Upper lobe of left lung (tissue), 6 donors: ENCODE measurements around the gene ADRA2A. TPM values are rescaled to one million over a fixed set of nuclear protein-coding genes. Genes with fewer than 3 reads are reported as not detected.

ENCODE experiments used
- ATAC-seq, 2 donors: fragments of 200-7000 bp; cut with Tn5 transposase; one replicate each; pipeline ENCODE4 v1.9.1; 2022; ENCODE audit warnings: mild to moderate bottlenecking in 2 of 2, moderate library complexity in 2 of 2; ENCODE audit not compliant: low FRiP score in 2 of 2
- DNase-seq, 2 donors: peaks; one replicate each; pipeline ENCODE4 v3.0.0-alpha.2; 2019 to 2020
- H3K27ac ChIP-seq, 4 donors: fragments of 200-600 bp; sonication (generic); one replicate each; pipeline ENCODE4 v1.5.1; 2016 to 2019
- H3K27me3 ChIP-seq, 4 donors: fragments of 200-600 bp; sonication (generic); one replicate each; pipeline ENCODE4 v1.5.1; 2017 to 2019
- H3K36me3 ChIP-seq, 4 donors: fragments of 200-600 bp; sonication (generic); one replicate each; pipeline ENCODE4 v1.5.1; 2016 to 2019
- H3K4me1 ChIP-seq, 4 donors: fragments of 200-600 bp; sonication (generic); one replicate each; pipeline ENCODE4 v1.5.1; 2018 to 2019
- H3K4me3 ChIP-seq, 4 donors: fragments of 200-600 bp; sonication (generic); one replicate each; pipeline ENCODE4 v1.5.1; 2017 to 2019; ENCODE audit warnings: mild to moderate bottlenecking in 2 of 4, moderate library complexity in 1 of 4
- H3K9me3 ChIP-seq, 4 donors: fragments of 200-600 bp; sonication (generic); one replicate each; pipeline ENCODE4 v1.5.1; 2018 to 2019
- EP300 ChIP-seq, 4 donors: sonication (generic); formaldehyde crosslinking; IDR thresholded peaks; one replicate each; pipeline ENCODE4 v1.5.1; 2017; ENCODE audit warnings: antibody characterized with exemption in 4 of 4, control low read depth in 2 of 4
- POLR2A ChIP-seq, 4 donors: fragments of 450-650 bp; IDR thresholded peaks; one replicate each; pipeline ENCODE4 v1.5.1; 2016 to 2017; ENCODE audit warnings: antibody characterized with exemption in 4 of 4, mild to moderate bottlenecking in 2 of 4
- POLR2AphosphoS5 ChIP-seq, 2 donors: sonication (generic); formaldehyde crosslinking; IDR thresholded peaks; one replicate each; pipeline ENCODE4 v1.5.1; 2017; ENCODE audit warnings: antibody characterized with exemption in 2 of 2
- WGBS, 2 donors: methylation state at CpG; one replicate each; pipeline ENCODE4 v1.1.5; 2017 to 2018; 5-methylcytosine and 5-hydroxymethylcytosine counted together
- total RNA-seq, 6 donors: library from RNA; depleted of rRNA in 4 of 6; stranded (reverse); fragments of >200 nt in 4 of 6; gene quantifications; one replicate each; pipeline versions ENCODE4 v1.1.0 to v1.2.1, GENCODE V29; 2016 to 2021
- TF ChIP-seq, protein P1 (sequence below), 6 experiments: fragments of 450-650 bp in 4 of 6; fragments of 200-600 bp in 2 of 6; sonication (generic) in 2 of 6; IDR thresholded peaks; one replicate each; pipeline ENCODE4 v1.5.1; 2016 to 2019; ENCODE audit warnings: antibody characterized with exemption in 6 of 6
- donor health status: DM: no; HTN: no; CAD: no; lungs with moderate emphysema.
- donor health status: DM: no; HTN: yes; CAD: no; lungs with severe emphysema.

Gene ADRA2A
- total RNA-seq, 6 donors from 2014 or later = 1.5 to 5.6 (median 2.5) TPM

DNA sequence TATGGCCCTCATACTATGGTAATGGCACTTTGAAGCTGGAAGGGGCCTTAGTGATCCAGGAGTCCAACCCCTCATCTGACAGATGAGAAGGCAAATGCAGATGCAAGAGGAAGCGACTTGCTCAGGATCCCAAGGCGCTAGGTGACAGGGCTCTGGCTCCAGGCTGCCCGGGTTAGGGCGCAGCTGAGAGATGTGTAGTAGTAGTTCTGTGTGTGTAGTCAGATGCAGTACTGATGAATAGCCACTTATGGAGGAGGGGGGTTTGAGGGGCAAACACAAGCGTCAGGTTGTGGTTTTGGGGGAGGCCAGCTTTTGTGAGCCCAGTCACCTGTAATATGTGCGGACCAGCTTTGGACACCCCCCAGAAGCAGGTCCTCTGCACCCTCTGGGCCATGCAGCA lies 4.8 kb downstream of the ADRA2A start:
- Histone ChIP-seq H3K9me3 (no peaks in the 10 kb centered on the region), H3K4me1 (peaks cover 15 to 20% (median 18%) of the 10 kb centered on the region in 4 donors), H3K27ac (no peak overlapping the region), H3K36me3 (no peaks in the 10 kb centered on the region), H3K4me3 (no peak overlapping the region), H3K27me3 (peaks cover 0 to 23% (median 17%) of the 10 kb centered on the region in 4 donors)
- WGBS, 2 donors = 89 to 93% methylated on average over 6 of the region's 6 CpGs
- ATAC-seq = no peak
- TF ChIP-seq POLR2A (IDR thresholded peaks at IDR 0.05) (no peak), EP300 (IDR thresholded peaks at IDR 0.05) (no peak), POLR2AphosphoS5 (IDR thresholded peaks at IDR 0.05) (no peak)
- TF ChIP-seq, protein P1, sequence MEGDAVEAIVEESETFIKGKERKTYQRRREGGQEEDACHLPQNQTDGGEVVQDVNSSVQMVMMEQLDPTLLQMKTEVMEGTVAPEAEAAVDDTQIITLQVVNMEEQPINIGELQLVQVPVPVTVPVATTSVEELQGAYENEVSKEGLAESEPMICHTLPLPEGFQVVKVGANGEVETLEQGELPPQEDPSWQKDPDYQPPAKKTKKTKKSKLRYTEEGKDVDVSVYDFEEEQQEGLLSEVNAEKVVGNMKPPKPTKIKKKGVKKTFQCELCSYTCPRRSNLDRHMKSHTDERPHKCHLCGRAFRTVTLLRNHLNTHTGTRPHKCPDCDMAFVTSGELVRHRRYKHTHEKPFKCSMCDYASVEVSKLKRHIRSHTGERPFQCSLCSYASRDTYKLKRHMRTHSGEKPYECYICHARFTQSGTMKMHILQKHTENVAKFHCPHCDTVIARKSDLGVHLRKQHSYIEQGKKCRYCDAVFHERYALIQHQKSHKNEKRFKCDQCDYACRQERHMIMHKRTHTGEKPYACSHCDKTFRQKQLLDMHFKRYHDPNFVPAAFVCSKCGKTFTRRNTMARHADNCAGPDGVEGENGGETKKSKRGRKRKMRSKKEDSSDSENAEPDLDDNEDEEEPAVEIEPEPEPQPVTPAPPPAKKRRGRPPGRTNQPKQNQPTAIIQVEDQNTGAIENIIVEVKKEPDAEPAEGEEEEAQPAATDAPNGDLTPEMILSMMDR (IDR thresholded peaks at IDR 0.05) = no peak
- DNase-seq = no peak

DNA sequence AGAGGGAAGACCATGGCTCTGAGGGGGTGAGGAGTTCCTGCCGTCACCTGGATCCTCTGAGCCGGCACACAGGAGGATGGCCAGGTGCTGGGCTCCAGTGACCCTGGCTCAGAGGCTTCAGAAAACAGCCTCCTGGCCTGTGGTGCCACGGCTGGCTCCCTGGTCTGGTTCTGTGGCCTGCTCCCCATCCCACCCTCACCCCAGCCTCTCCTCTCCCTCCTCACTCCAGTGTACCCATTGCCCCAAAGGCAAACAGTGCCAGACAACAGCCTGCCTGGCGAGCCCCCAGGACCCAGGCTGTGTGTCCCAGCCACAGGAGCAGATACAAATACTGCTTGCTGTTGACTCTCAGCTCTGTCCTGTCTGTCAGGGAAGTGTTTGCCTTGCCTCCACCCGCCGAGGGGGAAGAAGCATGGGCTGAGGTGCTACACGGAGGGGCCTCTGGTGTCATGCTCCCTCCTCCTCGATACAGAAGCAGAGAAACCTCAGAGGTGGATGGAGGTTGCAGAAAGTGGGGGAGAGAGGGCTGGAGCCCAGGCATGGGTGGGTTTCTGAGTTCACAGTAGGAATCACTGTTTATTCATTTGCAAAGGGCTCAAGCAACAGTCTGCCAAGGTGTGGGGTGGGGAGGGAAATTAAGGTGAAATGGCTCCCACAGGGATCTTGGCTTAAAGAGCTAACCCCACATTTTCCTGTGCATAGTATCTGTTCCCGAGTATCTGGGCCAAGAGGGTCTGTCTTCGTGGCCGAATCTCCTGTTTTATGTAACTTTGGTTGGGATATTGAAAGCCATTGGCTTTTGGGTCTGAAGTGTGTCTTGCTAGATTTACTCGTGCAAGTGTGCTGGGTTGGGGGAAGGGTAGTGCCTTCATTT lies 5.5 kb downstream of the ADRA2A start:
- H3K4me3 ChIP-seq = no peak overlapping the region
- ATAC-seq = no peak
- WGBS, 2 donors = 60 to 73% methylated on average over 10 to 12 of the region's 12 CpGs
- H3K9me3 ChIP-seq = no peaks in the 10 kb centered on the region
- peaks cover 8 to 13% (median 10%) of the 10 kb centered on the region in 4 donors for H3K4me1 ChIP-seq
- DNase-seq = peak in 1 of 2 donors; percentile 37
- H3K27me3 ChIP-seq = peaks cover 0 to 16% (median 10%) of the 10 kb centered on the region in 4 donors
- H3K36me3 ChIP-seq = no peaks in the 10 kb centered on the region
- no peak for TF ChIP-seq EP300 (IDR thresholded peaks at IDR 0.05)
- no peak for TF ChIP-seq POLR2AphosphoS5 (IDR thresholded peaks at IDR 0.05)
- TF ChIP-seq POLR2A (IDR thresholded peaks at IDR 0.05) = no peak
- TF ChIP-seq, protein P1 (IDR thresholded peaks at IDR 0.05) = no peak
- H3K27ac ChIP-seq = no peak overlapping the region

DNA sequence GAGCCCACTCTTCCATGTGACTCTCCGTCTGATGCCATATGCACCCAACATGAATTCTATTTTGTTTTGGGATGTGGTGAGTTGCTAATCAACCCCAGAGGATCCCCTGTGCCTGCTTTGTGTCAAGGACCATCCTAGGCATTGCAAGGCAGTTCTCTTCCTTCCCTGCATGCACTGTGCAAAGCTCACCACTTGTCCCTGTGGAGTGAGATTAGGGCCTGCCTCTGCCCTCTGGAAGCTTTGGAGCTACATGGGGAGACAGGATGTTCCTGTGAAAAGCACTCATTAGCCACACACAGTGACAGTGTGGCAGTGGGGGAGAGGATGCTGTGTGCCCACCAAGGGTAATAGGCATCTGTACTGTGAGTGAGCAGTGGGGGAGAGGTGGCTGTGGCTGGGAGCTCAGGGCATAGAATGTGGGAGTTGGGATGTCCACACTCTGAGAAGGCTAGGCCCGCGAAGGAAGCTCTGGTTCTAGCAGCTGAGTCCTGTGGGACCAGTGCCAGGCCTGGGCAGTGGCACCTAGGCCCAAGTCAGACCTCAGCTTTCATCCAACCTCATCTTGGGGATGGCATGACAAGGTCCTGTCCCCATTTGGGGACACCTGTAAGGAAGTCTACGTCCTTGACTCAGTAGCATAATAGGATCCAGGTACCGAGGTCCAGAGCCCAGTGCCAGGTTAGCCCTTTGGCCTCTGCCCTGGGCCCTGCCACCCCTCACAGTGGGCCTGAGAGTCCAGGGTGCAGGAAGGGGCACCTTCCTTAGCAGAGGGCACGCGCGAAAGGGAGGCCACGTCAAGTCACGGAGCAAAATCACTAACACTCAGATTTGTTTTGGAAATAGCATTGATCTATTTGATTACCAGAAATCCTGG lies 6.6 kb downstream of the ADRA2A start:
- no peak overlapping the region for H3K4me3 ChIP-seq
- peaks cover 0 to 6% (median under 1%) of the 10 kb centered on the region in 4 donors for H3K27me3 ChIP-seq
- WGBS, 2 donors = 91 to 94% methylated on average over 9 to 10 of the region's 10 CpGs
- H3K27ac ChIP-seq = no peak overlapping the region
- peaks cover 0 to 2% (median under 1%) of the 10 kb centered on the region in 4 donors for H3K4me1 ChIP-seq
- DNase-seq (peak in 1 of 2 donors; percentile 15), ATAC-seq (no peak)
- H3K36me3 ChIP-seq = no peaks in the 10 kb centered on the region
- TF ChIP-seq EP300 (IDR thresholded peaks at IDR 0.05) (no peak), POLR2A (IDR thresholded peaks at IDR 0.05) (no peak), POLR2AphosphoS5 (IDR thresholded peaks at IDR 0.05) (no peak)
- TF ChIP-seq, protein P1 (IDR thresholded peaks at IDR 0.05) = no peak
- H3K9me3 ChIP-seq = no peaks in the 10 kb centered on the region

DNA sequence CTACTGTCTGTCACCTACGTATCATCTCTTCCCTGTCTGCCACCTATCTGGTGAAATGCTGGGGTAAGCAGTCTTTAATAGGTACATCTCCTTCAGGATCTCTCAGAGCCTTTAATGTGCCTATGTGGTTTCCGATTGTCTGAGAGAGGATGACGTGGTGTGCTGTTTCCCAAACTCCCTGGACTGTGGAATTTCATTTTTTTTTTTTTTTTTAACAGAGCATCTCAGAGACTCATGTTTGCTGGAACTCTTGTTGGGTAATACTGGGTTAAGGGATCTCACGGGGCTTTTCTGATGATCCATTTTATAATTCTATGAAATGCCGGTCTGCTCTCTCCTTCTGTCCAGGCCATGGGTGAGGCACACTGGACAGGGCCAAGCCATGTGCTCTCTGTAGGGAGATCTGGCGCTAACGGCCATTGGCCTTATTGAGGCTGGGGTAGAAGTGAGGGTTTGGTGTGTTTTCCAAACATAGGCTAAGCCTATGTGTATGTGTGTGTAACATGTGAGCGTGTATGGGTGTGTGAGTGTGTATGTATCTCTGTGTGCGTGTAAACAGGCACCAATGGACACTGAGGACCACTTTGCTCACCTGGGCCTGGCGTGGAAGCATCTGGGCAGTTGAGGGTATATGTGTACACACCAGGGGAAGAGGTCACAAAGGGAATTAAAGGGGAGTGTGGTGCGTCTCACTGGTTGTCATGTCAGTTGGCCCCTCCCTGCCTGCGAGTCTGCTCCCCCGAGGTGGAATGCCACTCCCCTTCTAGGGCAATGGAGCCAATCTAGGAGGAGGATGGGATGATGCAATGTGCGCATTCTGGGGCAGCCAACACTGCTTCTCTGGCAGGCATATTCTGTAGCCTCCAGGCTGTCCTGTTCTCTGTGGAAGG lies 7.8 kb downstream of the ADRA2A start:
- H3K27ac ChIP-seq = no peak overlapping the region
- H3K36me3 ChIP-seq = no peaks in the 10 kb centered on the region
- WGBS, 2 donors = 83 to 90% methylated on average over 14 of the region's 14 CpGs
- H3K4me1 ChIP-seq = no peaks in the 10 kb centered on the region
- TF ChIP-seq, protein P1 (IDR thresholded peaks at IDR 0.05) = no peak
- no peak for TF ChIP-seq POLR2AphosphoS5 (IDR thresholded peaks at IDR 0.05)
- no peak for TF ChIP-seq EP300 (IDR thresholded peaks at IDR 0.05)
- no peak for TF ChIP-seq POLR2A (IDR thresholded peaks at IDR 0.05)
- ATAC-seq (no peak), DNase-seq (no peak)
- no peak overlapping the region for H3K4me3 ChIP-seq
- H3K27me3 ChIP-seq = no peaks in the 10 kb centered on the region
- H3K9me3 ChIP-seq = no peaks in the 10 kb centered on the region
